HG02885 (cell line): Measurements from ENCODE around the gene TRIM29.

Experiments
- ATAC-seq: cut with Tn5 transposase; IDR thresholded peaks from one replicate; pipeline ENCODE4 v1.9.1; 2021; ENCODE audit warnings: mild to moderate bottlenecking; ENCODE audit not compliant: unreplicated experiment, poor library complexity

Gene TRIM29

GRCh38 chr11:120125024-120125423 lies 12.9 kb downstream of the TRIM29 start:
- ATAC-seq, result no peak

GRCh38 chr11:120124355-120124754 lies 13.6 kb downstream of the TRIM29 start:
- no peak for ATAC-seq

DNA sequence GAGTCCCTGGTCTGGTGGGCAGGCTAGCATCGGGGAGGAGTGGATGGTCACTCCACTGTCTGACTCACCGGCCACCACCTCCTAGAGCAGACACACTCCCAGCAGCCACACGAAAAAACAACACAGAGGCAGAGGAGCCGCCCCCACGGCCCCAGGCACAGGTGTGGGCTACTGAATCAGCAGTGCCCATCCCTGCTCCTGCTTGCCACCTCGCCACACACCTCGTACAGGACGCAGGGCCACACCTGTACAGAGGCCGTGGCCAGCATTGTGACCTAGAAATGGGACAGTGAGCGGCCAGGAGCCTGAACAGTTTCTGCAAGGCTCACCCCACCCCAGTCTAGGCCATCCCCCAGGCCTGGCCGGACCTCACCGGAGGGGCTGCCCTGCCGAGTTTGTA lies 14.0 kb downstream of the TRIM29 start:
- no peak for ATAC-seq

DNA sequence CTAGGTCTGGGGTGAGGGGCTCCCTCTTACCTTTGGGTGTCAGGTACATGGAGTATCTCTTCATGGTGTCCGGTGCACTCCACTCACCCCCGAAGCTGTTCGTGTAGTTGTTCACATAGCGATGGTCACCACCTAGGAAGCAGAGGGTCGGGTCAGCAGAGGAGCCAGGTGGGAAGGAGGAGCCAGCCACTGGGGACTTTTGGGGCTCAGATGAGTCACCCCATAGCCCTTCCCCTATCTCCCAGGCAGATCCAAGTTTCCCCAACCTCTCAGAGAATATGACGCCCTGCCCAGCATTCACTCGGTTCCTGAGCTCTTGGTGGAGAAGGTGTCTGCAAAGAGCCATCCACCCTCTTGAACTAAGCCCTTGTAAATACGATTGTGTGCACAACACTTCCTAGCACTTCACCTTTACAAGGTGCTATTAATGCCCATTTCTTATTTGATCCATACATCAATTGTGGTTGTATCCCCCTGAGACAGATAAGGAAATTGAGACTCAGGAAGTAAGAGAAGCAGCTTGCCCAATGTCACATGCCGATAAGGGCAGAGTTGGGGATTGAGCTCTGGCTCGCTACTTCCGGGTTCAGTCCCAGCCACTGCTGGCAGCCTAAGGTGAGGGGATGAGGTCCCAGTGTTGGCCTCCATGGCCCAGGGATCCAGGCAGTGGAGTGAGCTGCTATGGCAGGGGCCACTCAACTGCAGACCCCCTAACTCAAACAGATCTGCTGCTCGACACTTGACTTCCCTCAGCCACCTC lies 14.8 kb downstream of the TRIM29 start:
- no peak for ATAC-seq

DNA sequence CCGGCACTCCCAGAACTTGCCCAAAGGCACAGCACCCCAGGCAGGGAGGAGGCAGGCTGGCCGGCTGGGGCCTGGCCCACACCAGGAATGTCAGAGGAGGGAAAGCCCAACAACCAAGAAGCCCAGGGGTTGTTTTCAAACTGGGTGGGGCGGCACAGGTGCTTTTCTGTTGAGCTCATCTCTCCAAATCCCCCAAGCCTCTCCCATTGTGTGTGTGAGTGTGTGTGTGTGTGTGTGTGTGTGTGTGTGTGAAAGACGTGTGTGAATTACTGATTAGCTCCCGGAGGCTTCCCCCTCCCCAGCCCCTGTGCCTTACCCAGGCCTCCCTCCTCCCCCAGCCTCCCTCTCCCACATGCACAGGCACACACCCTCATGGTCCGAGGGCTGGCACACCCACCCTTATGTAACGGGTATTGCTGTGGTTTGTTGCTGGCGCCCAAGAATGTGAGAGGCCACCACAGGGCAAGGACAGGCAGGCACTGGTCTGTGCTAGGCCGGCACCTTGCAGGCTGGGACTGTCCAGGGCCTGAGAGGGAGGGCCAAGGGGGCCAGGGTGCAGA lies 15.9 kb downstream of the TRIM29 start:
- no peak for ATAC-seq

GRCh38 chr11:120121336-120121735 lies 16.6 kb downstream of the TRIM29 start:
- ATAC-seq, result no peak

GRCh38 chr11:120120805-120121335 lies 17.0 kb downstream of the TRIM29 start:
- no peak for ATAC-seq

DNA sequence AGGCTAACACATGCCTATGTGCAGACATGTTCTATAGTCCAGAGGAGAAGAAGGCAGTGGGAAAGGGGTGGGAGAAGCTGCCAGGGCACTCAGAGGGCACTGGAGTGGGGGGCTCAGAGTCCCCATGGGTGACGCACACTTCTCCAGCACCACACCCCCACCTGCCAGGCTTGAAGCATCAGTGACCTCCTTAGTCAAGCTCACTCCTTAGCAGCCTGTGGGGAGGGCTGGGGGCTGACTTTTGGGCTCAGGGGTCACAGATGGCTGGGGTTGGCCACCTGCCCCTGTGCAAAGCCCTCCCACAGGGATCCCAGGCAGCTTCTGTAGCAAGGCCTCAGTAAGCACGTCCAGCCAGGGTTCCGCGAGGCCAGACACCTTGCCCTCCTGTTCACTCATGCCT lies 18.8 kb downstream of the TRIM29 start:
- ATAC-seq, result no peak

- ATAC-seq, result no peak
Measured at GRCh38 chr11:120117991-120118390, 19.9 kb downstream of the TRIM29 start.

DNA sequence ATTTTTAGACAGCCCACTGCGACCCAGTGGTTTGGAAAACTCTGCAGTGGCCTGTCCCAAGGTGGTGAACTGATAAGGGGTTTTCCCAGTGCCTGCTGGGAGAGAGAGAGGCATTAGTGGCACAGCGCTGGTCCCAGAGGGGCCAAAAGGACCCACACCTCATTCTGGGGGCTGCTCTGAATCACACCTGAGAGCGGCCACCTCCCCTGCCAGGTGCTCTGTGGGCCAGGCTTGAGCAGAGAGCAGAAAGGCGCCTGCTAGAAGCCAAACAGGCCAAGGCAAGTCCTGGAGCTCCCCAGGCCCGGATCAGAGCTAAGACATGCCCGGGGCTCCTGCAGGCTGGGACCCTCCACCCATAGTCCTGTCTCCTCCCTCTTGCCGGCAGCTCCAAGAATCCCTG lies 20.9 kb downstream of the TRIM29 start:
- ATAC-seq, result no peak

DNA sequence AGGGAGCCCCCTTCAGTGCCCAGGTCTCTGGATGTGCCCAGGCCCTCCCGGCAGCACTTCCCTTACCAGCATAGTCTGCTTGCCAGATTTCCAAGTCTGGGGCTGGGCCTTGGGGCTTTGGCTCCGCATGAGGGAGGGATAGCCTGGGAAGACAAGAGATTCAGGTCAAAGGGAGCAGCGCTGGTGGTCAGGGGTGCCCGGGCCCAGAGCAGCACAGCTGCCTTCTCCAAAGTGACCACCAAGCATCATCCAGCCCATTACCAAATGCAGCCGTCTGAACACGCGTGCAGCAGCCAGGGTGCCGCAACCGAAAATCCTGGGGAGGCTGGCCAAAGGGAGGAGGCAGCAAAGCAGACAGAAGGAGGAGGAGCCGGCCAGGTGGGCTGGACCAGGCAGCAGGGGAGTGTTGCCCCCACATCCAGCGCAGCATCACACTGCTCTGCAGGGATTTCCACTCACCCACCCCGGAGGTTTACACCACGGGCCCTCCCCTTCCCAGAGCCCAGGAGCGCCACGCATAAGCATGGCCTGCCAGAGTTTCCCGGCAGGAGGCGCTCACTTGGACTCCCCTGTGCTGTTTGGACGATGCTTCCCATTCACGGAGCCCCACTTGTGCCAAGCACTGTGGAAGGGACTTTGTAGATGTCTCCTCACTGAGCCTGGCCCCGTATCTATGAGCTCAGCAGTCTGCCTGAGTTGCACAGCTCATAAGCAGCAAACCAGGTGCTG lies 22.5 kb downstream of the TRIM29 start:
- no peak for ATAC-seq

DNA sequence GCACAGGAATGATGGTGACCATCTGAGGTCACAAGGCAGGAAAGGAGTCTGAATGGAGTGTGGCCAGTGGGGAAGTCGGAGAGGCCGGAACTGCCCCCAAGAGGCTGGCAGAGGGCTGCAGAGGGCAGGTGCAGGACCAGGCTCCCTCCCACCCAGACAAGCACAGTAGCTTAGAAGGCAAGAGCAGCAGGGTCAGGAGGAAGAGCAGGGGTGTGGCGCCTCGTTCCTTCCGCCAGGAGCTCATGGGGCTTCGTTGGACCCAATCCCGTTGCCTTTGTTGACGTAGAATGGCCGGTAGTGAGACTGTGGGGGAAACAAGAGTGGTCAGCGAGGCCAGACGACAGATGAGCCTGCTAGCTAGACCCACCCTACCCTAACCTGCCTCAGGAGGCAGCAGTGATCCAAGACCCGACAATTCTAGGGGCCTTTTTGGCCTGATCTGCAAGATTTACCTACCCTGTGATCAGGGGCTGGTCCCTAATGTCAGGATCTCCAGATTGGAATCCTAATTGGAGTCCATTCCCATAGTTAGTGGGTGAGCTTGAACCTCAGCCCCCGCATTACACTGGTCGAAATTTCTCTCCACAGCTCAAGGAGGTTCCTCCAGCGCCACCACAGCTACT lies 25.6 kb downstream of the TRIM29 start:
- ATAC-seq, result no peak

GRCh38 chr11:120109531-120109930 lies 28.4 kb downstream of the TRIM29 start:
- ATAC-seq, result no peak

GRCh38 chr11:120108785-120109168 lies 29.1 kb downstream of the TRIM29 start:
- no peak for ATAC-seq

DNA sequence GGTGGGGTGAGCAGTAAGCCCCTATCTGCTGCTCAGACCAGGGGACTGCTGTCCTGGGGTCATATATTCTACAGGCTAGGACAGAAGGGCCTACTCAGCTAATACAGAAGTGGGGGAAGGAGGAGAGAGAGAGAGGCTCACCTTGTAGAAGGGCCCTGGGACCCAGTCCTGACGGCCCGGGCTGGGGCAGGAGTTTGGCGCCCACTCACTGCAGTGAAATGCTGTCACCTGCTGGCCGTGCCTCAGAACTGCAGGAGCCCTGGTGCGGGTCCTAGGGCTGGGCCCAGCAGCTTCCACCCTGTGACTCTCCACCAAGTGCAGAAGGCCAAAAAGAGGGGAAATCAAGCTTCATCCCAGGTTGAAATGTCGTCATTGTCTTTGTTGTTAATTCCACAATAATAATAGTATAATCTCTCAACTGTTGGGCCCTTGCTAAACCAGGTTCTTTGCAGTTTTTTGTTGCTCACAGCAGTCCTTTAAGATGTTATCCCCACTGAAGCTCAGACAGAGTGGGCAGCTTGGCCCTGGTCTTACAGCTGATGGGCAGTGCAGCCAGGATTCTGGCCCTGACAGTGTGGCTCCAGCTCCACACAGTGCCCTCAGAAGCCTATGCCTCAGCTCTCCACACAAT lies 29.6 kb downstream of the TRIM29 start:
- ATAC-seq, result no peak

- no peak for ATAC-seq
Measured at GRCh38 chr11:120107692-120108091, 30.2 kb downstream of the TRIM29 start.

GRCh38 chr11:120106354-120107150 lies 31.4 kb downstream of the TRIM29 start:
- no peak for ATAC-seq

DNA sequence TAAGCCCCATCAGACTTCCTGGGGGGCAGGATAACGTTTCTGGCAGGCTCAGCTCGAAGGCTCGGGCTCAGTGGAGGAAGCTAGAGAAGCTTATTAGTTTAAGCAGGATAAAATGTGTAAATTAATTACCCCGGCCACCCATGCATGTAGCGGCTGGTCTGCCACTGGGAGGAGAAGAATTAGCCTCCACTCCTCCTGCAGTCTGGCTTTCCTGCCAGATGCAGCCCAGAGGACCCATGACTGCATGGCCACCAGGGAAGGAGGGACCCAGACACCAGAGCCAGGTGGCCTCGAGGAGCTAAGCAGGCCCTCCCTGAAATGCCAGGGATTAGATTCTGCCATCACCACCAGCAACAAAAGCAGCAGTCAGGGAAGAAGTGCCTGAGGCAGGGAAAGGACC lies 32.3 kb downstream of the TRIM29 start:
- ATAC-seq, result no peak

- ATAC-seq, result no peak
Measured at GRCh38 chr11:120104041-120104565, 33.8 kb downstream of the TRIM29 start.

GRCh38 chr11:120102864-120103122 lies 35.1 kb downstream of the TRIM29 start:
- no peak for ATAC-seq
